ENCODE measurements around the gene FADS1. TPM values are rescaled to one million over a fixed set of nuclear protein-coding genes. Genes with fewer than 3 reads are reported as not detected.

Gene FADS1
- total RNA-seq, 1 experiment from 2014 or later: 61.5 TPM

DNA sequence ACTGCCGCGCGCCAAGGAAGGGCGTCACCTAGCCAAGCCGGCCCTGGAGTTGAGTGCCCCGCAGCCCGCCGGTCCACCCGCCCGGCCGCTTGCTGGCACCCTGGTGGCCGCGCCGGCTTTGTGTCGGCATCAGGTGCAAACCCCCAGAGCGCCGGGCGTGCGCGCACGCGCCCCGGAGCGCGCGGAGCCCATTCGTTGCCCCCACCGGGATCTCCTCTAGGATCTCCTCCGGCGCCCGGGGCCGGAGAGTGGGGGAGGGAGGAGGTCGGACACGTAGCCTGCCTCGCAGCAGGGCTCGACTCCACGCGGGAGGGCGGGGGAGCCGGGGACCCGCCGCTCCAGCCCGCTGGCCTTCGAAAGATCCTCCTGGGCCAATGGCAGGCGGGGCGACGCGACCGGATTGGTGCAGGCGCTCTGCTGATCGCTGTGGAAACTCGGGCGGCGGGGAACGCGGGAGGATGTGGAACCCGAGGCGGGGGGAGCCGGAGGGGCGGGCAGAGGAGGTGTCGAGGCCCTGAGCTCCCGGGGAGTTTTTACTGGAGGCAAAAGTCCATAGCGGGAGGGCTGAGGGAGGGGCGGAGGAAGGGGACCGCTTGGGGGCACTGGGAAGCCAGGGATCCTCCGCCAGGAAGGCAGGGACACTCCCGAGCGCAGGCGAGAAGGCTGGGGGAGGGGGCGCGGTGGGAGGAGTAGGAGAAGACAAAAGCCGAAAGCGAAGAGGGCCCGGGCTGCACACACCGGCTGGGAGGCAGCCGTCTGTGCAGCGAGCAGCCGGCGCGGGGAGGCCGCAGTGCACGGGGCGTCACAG lies 11.0 kb upstream of the FADS1 start, which contains the start of gene FADS2:
TSS of gene FADS2 (plus strand) at position 730 of the 808 bp plus-strand sequence. CDS start 91 bp downstream, outside the sequence.
- Histone ChIP-seq H3K9me3 (replicated peaks) (no peaks in the 10 kb centered on the region), H3K4me1 (replicated peaks) (peaks cover 21% of the 10 kb centered on the region), H3K27me3 (replicated peaks) (peaks cover 41% of the 10 kb centered on the region), H3K4me3 (peak within 1 kb of the TSS; percentile 32), H3K27ac (no peak within 1 kb of the TSS), H3K36me3 (0 out of 2 replicates have a peak, but pooled peaks cover 4% of the 10 kb centered on the region)
- peak; percentile 53 to 77 for DNase-seq (ENCODE audit: low read depth in 1 of 2, low spot score in 2 of 2)

- peak overlapping the region; percentile 32 for H3K4me3 ChIP-seq
- peaks cover 21% of the 10 kb centered on the region for H3K4me1 ChIP-seq (replicated peaks)
- 0 out of 2 replicates have a peak, but pooled peaks cover 4% of the 10 kb centered on the region for H3K36me3 ChIP-seq
- no peaks in the 10 kb centered on the region for H3K9me3 ChIP-seq (replicated peaks)
- peak in 1 of 2 experiments; percentile 13 for DNase-seq (ENCODE audit: low read depth in 1 of 2, low spot score in 2 of 2)
- peaks cover 41% of the 10 kb centered on the region for H3K27me3 ChIP-seq (replicated peaks)
- no peak overlapping the region for H3K27ac ChIP-seq
Measured at GRCh38 chr11:61826930-61827570, 10.2 kb upstream of the FADS1 start.

DNA sequence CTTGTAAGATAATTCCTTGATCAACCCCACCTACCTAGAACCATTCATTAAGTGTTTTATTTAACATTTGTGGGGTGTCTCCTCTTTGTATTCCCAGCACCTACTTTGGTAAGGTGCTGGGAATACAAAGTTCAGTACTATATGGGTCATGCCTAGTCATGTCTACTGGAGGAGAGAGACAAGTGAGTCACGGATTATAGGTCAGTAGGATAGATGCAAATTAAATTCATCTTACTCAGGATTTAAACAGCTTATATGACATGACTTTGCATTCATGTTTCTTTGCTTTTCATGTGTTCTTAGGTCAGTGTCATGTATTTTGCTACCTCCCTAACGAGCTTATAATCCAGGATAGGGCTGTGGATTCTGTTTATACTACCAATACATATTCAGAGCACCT lies 3.4 kb upstream of the FADS1 start:
- peaks cover 21% of the 10 kb centered on the region for H3K4me1 ChIP-seq (replicated peaks)
- H3K9me3 ChIP-seq (replicated peaks): no peaks in the 10 kb centered on the region
- H3K4me3 ChIP-seq: no peak overlapping the region
- H3K36me3 ChIP-seq: peaks cover 4% of the 10 kb centered on the region; the same call in 1 of the 2 replicates
- no peak for DNase-seq (ENCODE audit: low read depth in 1 of 2, low spot score in 2 of 2)
- no peak overlapping the region for H3K27ac ChIP-seq
- H3K27me3 ChIP-seq (replicated peaks): no peaks in the 10 kb centered on the region

GRCh38 chr11:61817471-61818202 lies 834 bp upstream of the FADS1 start:
- Histone ChIP-seq H3K36me3 (peaks cover 16% of the 10 kb centered on the region), H3K9me3 (replicated peaks) (no peaks in the 10 kb centered on the region), H3K4me1 (replicated peaks) (peaks cover 28% of the 10 kb centered on the region), H3K4me3 (peak overlapping the region; percentile 59), H3K27ac (0 out of 2 replicates have a peak overlapping the region, but pooled peaks have one; percentile 6), H3K27me3 (replicated peaks) (no peaks in the 10 kb centered on the region)
- DNase-seq (ENCODE audit: low read depth in 1 of 2, low spot score in 2 of 2): no peak

DNA sequence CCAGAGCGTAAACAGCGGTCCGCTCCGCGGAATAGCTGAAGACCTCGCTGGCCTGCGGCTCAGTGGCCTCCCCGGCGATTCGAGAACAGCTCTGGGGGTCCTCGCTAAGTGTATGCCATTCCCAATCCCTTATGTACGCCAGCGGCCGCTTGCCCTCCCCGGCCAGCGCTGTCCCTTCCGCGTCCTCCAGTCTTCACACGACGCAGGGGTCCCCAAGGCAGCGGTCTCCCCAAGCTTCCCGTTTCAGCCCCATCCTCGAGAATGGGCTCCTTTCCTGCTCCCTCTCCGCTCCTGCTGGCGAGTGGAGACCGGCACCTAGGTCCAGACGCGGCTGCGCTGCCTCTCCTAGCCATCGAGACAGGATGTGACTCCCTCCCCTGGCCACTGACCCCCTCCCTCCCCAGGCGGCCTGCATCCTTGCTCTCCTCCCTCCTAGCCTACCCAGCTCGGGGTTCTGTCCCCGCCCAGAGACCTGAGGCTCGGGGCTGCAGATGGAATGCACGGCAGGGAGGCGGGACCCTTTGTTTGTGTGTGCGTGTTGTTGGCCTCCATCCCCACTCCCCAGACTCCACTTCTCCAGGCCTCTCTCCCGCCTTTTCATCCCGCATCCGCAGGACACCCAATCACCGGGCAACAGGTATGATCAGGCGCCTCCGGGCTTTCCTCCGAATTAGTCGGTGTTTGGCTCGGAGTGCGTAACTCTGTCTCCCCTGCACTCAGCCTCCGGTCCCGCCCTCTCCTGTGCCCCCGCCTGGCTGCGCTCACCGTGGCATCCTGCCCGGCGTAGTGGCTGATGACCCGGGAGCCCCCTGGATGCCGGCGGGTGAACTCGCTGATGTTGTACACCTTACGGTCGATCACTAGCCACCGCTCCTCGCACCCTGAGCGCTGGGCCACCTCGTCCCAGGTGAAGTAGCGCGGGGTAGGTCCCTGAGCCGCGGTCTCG lies 740 bp downstream of the FADS1 start:
- peak; percentile 82 to 92 for DNase-seq (ENCODE audit: low read depth in 1 of 2, low spot score in 2 of 2)
- H3K4me1 ChIP-seq (replicated peaks): peaks cover 28% of the 10 kb centered on the region
- peak overlapping the region; percentile 73 for H3K27ac ChIP-seq
- no peaks in the 10 kb centered on the region for H3K9me3 ChIP-seq (replicated peaks)
- H3K36me3 ChIP-seq: peaks cover 30% of the 10 kb centered on the region
- H3K27me3 ChIP-seq (replicated peaks): no peaks in the 10 kb centered on the region
- peak overlapping the region; percentile 59 for H3K4me3 ChIP-seq

DNA sequence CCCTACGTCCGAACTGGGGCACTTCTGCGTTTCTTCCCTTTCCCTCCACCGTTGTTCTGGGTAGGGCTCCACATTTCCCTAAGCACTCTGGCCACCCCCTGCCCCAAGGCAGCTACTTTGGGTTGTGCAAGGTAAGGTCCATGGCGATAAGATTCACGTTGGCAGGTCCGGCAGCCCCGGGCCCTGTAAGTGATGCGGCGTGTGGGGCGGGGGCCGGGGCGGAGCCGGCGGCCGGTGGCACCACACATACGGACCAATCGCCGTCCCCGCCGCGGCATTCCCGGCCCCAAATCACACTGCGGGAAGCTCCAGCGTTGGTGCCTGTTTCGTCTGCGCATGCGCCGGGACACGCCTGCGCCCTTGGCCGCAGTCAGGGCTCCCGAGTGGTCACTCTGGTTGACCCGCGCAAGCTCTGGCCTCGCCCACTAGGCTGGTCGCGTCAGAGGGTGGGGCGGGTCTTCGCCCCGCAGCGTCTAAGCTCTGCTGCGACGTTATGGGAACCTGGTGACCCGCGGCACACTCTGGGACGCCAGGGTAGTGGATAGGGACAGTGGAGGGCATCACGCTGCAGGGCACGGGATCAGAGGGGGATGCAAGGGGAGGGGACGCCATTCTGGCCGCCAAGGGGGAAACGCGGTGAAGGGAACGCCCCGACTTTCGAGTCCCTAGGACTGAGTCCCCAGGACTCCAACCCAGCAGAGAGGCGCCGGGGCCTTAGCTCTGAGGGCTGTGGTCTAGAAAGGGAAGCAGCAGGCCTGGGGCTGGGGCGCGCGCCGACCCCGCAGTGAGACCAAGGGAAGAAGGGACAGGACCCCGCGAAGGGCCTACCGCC lies 1.6 kb downstream of the FADS1 start:
- H3K27ac ChIP-seq: peak overlapping the region; percentile 73
- no peaks in the 10 kb centered on the region for H3K27me3 ChIP-seq (replicated peaks)
- no peaks in the 10 kb centered on the region for H3K9me3 ChIP-seq (replicated peaks)
- H3K4me3 ChIP-seq: peak overlapping the region; percentile 59
- H3K36me3 ChIP-seq: peaks cover 39% of the 10 kb centered on the region
- peak; percentile 93 to 99 for DNase-seq (ENCODE audit: low read depth in 1 of 2, low spot score in 2 of 2)
- H3K4me1 ChIP-seq (replicated peaks): peaks cover 28% of the 10 kb centered on the region

DNA sequence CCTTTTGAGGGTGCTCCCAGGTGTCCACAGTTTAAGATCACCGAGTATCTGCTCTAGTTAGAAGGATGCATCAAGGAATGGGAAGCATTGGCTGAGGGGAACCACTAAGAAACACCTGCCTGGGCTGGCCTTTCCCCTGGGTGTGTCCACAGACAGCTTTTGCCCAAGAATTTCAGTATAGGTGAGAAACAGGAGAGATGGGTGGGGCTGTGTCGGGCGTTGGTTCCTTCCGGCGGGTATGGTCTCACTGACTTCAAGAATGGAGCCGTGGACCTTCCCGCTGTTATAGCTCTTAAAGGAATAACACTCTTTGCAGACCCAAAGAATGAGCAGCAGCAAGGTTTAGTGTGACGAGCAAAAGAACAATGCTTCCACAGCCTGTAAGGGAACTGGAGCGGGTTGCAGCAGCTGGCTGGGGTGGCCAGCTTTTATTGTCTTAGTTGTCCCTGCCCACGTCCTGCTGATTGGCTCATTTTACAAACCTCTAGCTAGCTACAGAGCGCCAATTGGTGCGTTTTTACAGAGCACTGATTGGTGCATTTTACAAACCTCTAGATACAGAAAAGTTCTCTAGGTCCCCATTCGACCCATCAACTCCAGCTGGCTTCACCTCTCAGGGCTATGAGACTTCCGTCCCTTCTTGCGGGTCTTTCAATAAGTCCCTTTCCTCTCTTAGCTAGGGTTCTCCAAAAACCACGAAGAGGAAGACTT lies 2.4 kb downstream of the FADS1 start:
- H3K27me3 ChIP-seq (replicated peaks): no peaks in the 10 kb centered on the region
- H3K4me3 ChIP-seq: peak overlapping the region; percentile 59
- H3K27ac ChIP-seq: peak overlapping the region; percentile 57
- H3K36me3 ChIP-seq: peaks cover 46% of the 10 kb centered on the region
- DNase-seq (ENCODE audit: low read depth in 1 of 2, low spot score in 2 of 2): no peak
- H3K9me3 ChIP-seq (replicated peaks): no peaks in the 10 kb centered on the region
- peaks cover 28% of the 10 kb centered on the region for H3K4me1 ChIP-seq (replicated peaks)

DNA sequence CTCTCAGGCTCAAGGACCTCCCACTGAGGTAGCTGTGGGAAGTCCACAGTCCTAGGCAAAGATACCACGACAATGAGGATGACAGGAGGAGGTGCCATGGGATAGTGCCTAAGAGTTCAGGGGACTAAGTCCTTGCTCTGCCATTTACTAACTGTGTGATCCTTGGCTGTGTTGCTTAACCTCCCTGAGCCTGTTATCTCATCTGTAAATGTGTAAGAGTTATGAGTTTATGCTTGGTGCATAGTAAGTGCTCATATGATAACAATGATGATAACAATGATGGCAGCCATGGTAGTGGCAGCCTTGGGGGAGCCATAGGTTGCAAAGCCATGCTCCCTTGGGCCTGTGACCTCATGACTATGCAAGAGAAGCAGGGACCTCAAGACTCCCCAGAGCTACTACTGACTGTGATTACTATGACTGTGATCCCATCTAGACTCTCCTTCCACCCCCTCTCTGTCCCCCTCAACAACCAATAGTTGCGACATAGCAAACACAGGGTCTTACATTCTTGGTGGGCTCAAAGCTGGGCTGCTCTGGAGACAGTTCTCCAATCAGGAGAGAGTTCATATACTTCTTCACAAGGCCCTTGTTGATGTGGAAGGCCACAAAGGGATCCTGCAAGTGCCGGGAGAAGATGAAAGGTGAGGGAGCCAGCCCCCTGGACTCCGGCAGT lies 3.9 kb downstream of the FADS1 start:
- Histone ChIP-seq H3K27me3 (replicated peaks) (no peaks in the 10 kb centered on the region), H3K27ac (no peak overlapping the region), H3K4me3 (no peak overlapping the region), H3K4me1 (replicated peaks) (peaks cover 28% of the 10 kb centered on the region), H3K9me3 (replicated peaks) (no peaks in the 10 kb centered on the region), H3K36me3 (peaks cover 60% of the 10 kb centered on the region)
- DNase-seq (ENCODE audit: low read depth in 1 of 2, low spot score in 2 of 2): no peak

GRCh38 chr11:61811831-61812230 lies 5.0 kb downstream of the FADS1 start:
- peaks cover 71% of the 10 kb centered on the region for H3K36me3 ChIP-seq
- no peak overlapping the region for H3K4me3 ChIP-seq
- DNase-seq (ENCODE audit: low read depth in 1 of 2, low spot score in 2 of 2): no peak
- no peak overlapping the region for H3K27ac ChIP-seq
- H3K27me3 ChIP-seq (replicated peaks): no peaks in the 10 kb centered on the region
- H3K9me3 ChIP-seq (replicated peaks): no peaks in the 10 kb centered on the region
- peaks cover 20% of the 10 kb centered on the region for H3K4me1 ChIP-seq (replicated peaks)

DNA sequence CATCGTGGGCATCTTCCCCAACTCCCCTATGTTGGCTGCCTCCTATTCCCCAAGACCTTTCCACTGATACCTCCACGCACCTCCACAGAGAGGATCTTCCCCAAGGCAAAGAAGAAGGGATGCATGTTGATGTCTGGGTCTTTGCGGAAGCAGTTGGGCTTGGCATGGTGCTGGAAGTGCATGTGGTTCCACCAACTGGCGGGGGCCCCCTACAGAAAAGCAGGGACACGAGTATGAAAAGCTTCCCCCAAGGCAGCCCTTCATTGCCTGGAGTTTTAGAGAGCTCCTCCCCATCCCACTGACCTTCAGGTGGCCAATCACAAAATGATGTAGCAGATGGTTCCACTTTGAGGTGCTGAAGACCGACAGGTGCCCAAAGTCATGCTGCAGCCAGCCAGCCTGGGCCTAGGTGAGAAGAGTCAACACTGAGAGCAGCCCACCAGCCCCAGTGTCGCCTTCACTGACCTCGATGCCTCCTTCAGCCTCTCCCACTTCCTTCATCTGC lies 6.1 kb downstream of the FADS1 start:
- Histone ChIP-seq H3K27ac (no peak overlapping the region), H3K27me3 (replicated peaks) (no peaks in the 10 kb centered on the region), H3K4me1 (replicated peaks) (peaks cover 12% of the 10 kb centered on the region), H3K9me3 (replicated peaks) (no peaks in the 10 kb centered on the region), H3K4me3 (no peak overlapping the region), H3K36me3 (peaks cover 79% of the 10 kb centered on the region)
- no peak for DNase-seq (ENCODE audit: low read depth in 1 of 2, low spot score in 2 of 2)

DNA sequence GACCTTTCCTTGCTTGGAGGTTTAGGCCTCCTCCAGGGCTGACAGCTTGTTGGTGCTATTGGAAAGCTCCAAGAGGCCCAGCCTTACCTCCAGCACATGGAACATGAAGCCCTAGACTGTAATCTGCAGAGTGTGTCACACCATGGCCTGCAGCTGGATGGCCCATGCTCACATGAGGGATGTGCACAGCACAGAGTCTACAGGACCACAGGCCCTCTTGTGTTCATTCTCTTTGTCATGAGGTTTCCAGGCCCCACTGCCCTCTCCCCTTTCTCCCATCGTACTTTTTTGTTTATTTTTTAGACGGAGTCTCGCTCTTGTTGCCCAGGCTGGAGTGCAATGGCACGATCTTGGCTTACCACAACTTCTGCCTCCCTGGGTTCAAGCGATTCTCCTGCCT lies 10.0 kb downstream of the FADS1 start:
- no peaks in the 10 kb centered on the region for H3K4me1 ChIP-seq (replicated peaks)
- H3K36me3 ChIP-seq: peaks cover 96% of the 10 kb centered on the region
- H3K27me3 ChIP-seq (replicated peaks): no peaks in the 10 kb centered on the region
- no peak overlapping the region for H3K4me3 ChIP-seq
- no peaks in the 10 kb centered on the region for H3K9me3 ChIP-seq (replicated peaks)
- DNase-seq (ENCODE audit: low read depth in 1 of 2, low spot score in 2 of 2): no peak
- no peak overlapping the region for H3K27ac ChIP-seq
